Measurements from ENCODE around the gene ETHE1.

DNA sequence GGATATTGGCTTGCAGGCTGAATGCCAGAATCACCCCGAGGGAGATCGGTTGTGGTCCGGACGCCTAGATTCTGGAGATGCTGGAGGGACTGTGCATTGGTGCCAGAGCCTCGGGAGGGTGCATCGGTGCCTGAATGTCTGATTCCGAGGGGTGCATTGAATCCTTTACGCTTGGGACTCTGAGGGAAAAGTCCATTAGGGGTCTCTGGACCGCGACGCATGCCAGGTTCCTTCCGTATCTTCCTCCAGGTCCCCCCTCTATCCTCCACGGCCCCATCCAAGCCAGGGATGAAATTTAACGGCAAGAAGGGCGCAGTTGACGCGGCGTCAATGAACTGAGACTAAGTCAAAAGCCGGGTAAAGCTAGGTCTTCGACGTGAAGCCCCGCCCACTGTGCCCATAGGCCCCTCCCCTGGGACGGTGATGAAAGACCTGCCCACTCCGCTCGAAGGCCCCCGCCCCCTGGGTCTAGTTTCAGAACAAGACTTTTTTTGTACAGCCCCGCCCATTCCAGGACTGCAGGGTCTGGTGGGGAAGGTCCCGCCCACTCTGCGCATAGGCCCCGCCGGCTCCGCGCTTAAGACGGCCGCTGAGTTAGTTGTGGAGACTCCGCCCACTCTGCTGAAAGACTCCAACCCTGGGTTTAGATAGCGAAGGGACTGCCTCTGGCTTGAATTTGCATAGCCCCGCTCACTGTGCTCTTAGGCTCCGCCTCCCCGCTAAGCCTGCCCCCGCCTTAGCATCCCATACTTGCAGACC, 6.7 kb upstream of the ETHE1 start:
- TF ChIP-seq, protein P1, sequence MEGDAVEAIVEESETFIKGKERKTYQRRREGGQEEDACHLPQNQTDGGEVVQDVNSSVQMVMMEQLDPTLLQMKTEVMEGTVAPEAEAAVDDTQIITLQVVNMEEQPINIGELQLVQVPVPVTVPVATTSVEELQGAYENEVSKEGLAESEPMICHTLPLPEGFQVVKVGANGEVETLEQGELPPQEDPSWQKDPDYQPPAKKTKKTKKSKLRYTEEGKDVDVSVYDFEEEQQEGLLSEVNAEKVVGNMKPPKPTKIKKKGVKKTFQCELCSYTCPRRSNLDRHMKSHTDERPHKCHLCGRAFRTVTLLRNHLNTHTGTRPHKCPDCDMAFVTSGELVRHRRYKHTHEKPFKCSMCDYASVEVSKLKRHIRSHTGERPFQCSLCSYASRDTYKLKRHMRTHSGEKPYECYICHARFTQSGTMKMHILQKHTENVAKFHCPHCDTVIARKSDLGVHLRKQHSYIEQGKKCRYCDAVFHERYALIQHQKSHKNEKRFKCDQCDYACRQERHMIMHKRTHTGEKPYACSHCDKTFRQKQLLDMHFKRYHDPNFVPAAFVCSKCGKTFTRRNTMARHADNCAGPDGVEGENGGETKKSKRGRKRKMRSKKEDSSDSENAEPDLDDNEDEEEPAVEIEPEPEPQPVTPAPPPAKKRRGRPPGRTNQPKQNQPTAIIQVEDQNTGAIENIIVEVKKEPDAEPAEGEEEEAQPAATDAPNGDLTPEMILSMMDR (IDR thresholded peaks at IDR 0.05): no peak
- no peak for TF ChIP-seq EZH2 (IDR thresholded peaks at IDR 0.05; ENCODE audit: borderline replicate concordance, insufficient read depth, low read depth, low read length, poor library complexity, severe bottlenecking)

Measured in B cell (primary cell).